Measurements from ENCODE around the gene ZNF57.
"Not testable (repeated sequence)": the region's sequence is repeated elsewhere in the genome, so short reads cannot be mapped to it uniquely, and the experiment has no call there.

The ZNF57 gene

GRCh38 chr19:2887391-2887914 is 13.3 kb upstream of the ZNF57 start:
- no peak overlapping the region for H3K27ac ChIP-seq (ENCODE audit: low read depth, low read length, poor library complexity, severe bottlenecking)
- no peaks in the 10 kb centered on the region for H3K9me2 ChIP-seq (ENCODE audit: low read depth, low read length)
- H4K20me1 ChIP-seq (ENCODE audit: insufficient read depth, low read length), result no peaks in the 10 kb centered on the region
- H3F3A ChIP-seq (ENCODE audit: insufficient read depth, low read length), result no peaks in the 10 kb centered on the region
- H3K4me3 ChIP-seq (ENCODE audit: low read depth, low read length, poor library complexity, severe bottlenecking), result no peak overlapping the region
- H3K4me1 ChIP-seq (ENCODE audit: insufficient read depth, low read length, severe bottlenecking), result no peaks in the 10 kb centered on the region
- no peaks in the 10 kb centered on the region for H3K36me3 ChIP-seq (ENCODE audit: insufficient read depth, low read length)
- no peak overlapping the region for H3K4me2 ChIP-seq (ENCODE audit: low read length)
- no peak overlapping the region for H2AFZ ChIP-seq (ENCODE audit: low read length)
- H3K79me2 ChIP-seq (ENCODE audit: insufficient read depth, low read length), result no peaks in the 10 kb centered on the region
- H3K9ac ChIP-seq (ENCODE audit: low read length), result no peak overlapping the region
- no peaks in the 10 kb centered on the region for H3K9me3 ChIP-seq (ENCODE audit: low read length)
- TF ChIP-seq EZH2 (IDR thresholded peaks at IDR 0.05; ENCODE audit: borderline replicate concordance, low read length), result no peak
- TF ChIP-seq CTCF (IDR thresholded peaks at IDR 0.05; ENCODE audit: low read length), result peak; percentile 47
- no peaks in the 10 kb centered on the region; the same call in 1 of the 2 replicates for H3K27me3 ChIP-seq (ENCODE audit: insufficient read depth, low read length)

GRCh38 chr19:2888731-2889224 is 11.9 kb upstream of the ZNF57 start:
- no peak overlapping the region for H3K9ac ChIP-seq (ENCODE audit: low read length)
- no peaks in the 10 kb centered on the region for H3K36me3 ChIP-seq (ENCODE audit: insufficient read depth, low read length)
- H3K9me2 ChIP-seq (ENCODE audit: low read depth, low read length), result no peaks in the 10 kb centered on the region
- H3K9me3 ChIP-seq (ENCODE audit: low read length), result no peaks in the 10 kb centered on the region
- H4K20me1 ChIP-seq (ENCODE audit: insufficient read depth, low read length), result no peaks in the 10 kb centered on the region
- H3K4me1 ChIP-seq (ENCODE audit: insufficient read depth, low read length, severe bottlenecking), result no peaks in the 10 kb centered on the region
- H3K79me2 ChIP-seq (ENCODE audit: insufficient read depth, low read length), result no peaks in the 10 kb centered on the region
- no peak overlapping the region for H3K4me3 ChIP-seq (ENCODE audit: low read depth, low read length, poor library complexity, severe bottlenecking)
- H3K27me3 ChIP-seq (ENCODE audit: insufficient read depth, low read length), result no peaks in the 10 kb centered on the region; the same call in 1 of the 2 replicates
- TF ChIP-seq EZH2 (IDR thresholded peaks at IDR 0.05; ENCODE audit: borderline replicate concordance, low read length) (no peak), CTCF (IDR thresholded peaks at IDR 0.05; ENCODE audit: low read length) (no peak)
- no peaks in the 10 kb centered on the region for H3F3A ChIP-seq (ENCODE audit: insufficient read depth, low read length)
- H3K27ac ChIP-seq (ENCODE audit: low read depth, low read length, poor library complexity, severe bottlenecking), result no peak overlapping the region
- H3K4me2 ChIP-seq (ENCODE audit: low read length), result no peak overlapping the region
- H2AFZ ChIP-seq (ENCODE audit: low read length), result no peak overlapping the region

GRCh38 chr19:2890531-2890930 is 10.2 kb upstream of the ZNF57 start:
- H3K79me2 ChIP-seq (ENCODE audit: insufficient read depth, low read length); H3K9ac ChIP-seq (ENCODE audit: low read length): not testable (repeated sequence)

GRCh38 chr19:2896694-2897093 is 4.0 kb upstream of the ZNF57 start:
- Histone ChIP-seq H3K9ac (ENCODE audit: low read length) (no peak overlapping the region), H2AFZ (ENCODE audit: low read length) (no peak overlapping the region)

More at GRCh38 chr19:2890531-2890930, 10.2 kb upstream of the ZNF57 start:
- H3K9me2 ChIP-seq (ENCODE audit: low read depth, low read length); H3K36me3 ChIP-seq (ENCODE audit: insufficient read depth, low read length); H3K27me3 ChIP-seq (ENCODE audit: insufficient read depth, low read length); H3F3A ChIP-seq (ENCODE audit: insufficient read depth, low read length); H2AFZ ChIP-seq (ENCODE audit: low read length); H4K20me1 ChIP-seq (ENCODE audit: insufficient read depth, low read length); H3K4me1 ChIP-seq (ENCODE audit: insufficient read depth, low read length, severe bottlenecking); H3K27ac ChIP-seq (ENCODE audit: low read depth, low read length, poor library complexity, severe bottlenecking); H3K4me2 ChIP-seq (ENCODE audit: low read length); H3K4me3 ChIP-seq (ENCODE audit: low read depth, low read length, poor library complexity, severe bottlenecking); H3K9me3 ChIP-seq (ENCODE audit: low read length): not testable (repeated sequence)

More at GRCh38 chr19:2896694-2897093, 4.0 kb upstream of the ZNF57 start:
- H3K4me1 ChIP-seq (ENCODE audit: insufficient read depth, low read length, severe bottlenecking), result no peaks in the 10 kb centered on the region
- H3F3A ChIP-seq (ENCODE audit: insufficient read depth, low read length), result no peaks in the 10 kb centered on the region
- H3K9me3 ChIP-seq (ENCODE audit: low read length), result 0 out of 2 replicates have a peak, but pooled peaks cover 5% of the 10 kb centered on the region
- no peaks in the 10 kb centered on the region for H3K36me3 ChIP-seq (ENCODE audit: insufficient read depth, low read length)
- TF ChIP-seq CTCF (IDR thresholded peaks at IDR 0.05; ENCODE audit: low read length) (no peak), EZH2 (IDR thresholded peaks at IDR 0.05; ENCODE audit: borderline replicate concordance, low read length) (no peak)
- H4K20me1 ChIP-seq (ENCODE audit: insufficient read depth, low read length), result no peaks in the 10 kb centered on the region
- H3K4me3 ChIP-seq (ENCODE audit: low read depth, low read length, poor library complexity, severe bottlenecking), result no peak overlapping the region
- no peak overlapping the region for H3K27ac ChIP-seq (ENCODE audit: low read depth, low read length, poor library complexity, severe bottlenecking)
- H3K9me2 ChIP-seq (ENCODE audit: low read depth, low read length), result no peaks in the 10 kb centered on the region
- H3K4me2 ChIP-seq (ENCODE audit: low read length), result no peak overlapping the region
- H3K79me2 ChIP-seq (ENCODE audit: insufficient read depth, low read length), result no peaks in the 10 kb centered on the region
- H3K27me3 ChIP-seq (ENCODE audit: insufficient read depth, low read length), result no peaks in the 10 kb centered on the region

Measured in OCI-LY1 (cell line).